ENCODE results near the gene SLC4A1.

DNA sequence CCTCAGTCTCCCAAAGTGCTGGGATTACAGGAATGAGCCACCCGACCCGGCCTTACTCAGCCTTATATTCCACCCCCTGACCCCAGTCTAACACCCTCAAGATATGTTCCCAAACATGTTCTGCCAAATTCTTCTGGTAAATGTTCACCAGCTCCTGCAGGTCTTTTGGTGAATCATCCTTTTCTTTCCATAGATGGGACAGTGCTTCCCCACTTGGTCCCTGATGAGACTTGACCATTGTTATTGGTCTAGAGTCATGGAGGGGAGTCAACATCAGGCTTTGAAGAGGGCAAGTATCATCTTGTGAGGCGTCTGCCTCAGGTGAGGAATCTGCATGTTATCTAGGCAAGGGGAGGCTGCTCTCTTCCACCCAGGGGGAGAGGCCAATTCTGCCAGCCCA is 30.0 kb upstream of the SLC4A1 start:
- no peak for TF ChIP-seq POLR2A (IDR thresholded peaks at IDR 0.05)
- TF ChIP-seq, protein P1, sequence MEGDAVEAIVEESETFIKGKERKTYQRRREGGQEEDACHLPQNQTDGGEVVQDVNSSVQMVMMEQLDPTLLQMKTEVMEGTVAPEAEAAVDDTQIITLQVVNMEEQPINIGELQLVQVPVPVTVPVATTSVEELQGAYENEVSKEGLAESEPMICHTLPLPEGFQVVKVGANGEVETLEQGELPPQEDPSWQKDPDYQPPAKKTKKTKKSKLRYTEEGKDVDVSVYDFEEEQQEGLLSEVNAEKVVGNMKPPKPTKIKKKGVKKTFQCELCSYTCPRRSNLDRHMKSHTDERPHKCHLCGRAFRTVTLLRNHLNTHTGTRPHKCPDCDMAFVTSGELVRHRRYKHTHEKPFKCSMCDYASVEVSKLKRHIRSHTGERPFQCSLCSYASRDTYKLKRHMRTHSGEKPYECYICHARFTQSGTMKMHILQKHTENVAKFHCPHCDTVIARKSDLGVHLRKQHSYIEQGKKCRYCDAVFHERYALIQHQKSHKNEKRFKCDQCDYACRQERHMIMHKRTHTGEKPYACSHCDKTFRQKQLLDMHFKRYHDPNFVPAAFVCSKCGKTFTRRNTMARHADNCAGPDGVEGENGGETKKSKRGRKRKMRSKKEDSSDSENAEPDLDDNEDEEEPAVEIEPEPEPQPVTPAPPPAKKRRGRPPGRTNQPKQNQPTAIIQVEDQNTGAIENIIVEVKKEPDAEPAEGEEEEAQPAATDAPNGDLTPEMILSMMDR (IDR thresholded peaks at IDR 0.05): no peak

All from thyroid gland (tissue), 4 donors.